Hair follicular keratinocyte (primary cell): Measurements from ENCODE around the gene NAAA. TPM values are rescaled to one million over a fixed set of nuclear protein-coding genes. Genes with fewer than 3 reads are reported as not detected.

ENCODE experiments used
- total RNA-seq: library from RNA; depleted of rRNA; stranded (reverse); fragments of >200 nt; gene quantifications from 2 replicates; pipeline ENCODE4 v1.2.3, GENCODE V29; 2015

NAAA gene
- 20.7 and 26.5 TPM in 2 replicates for total RNA-seq

GRCh38 chr4:75940692-75941253 is at the start of gene NAAA:
Gene NAAA (minus strand): TSS chr4:75941013. CDS start chr4:75940949, 64 bp downstream.

GRCh38 chr4:75902352-75902751 is 38.5 kb downstream of the NAAA start, which contains the start of gene PPEF2:
Gene PPEF2 (minus strand): TSS chr4:75902452. CDS start chr4:75896325, 6,127 bp downstream.

Other genes starting within 250 kb of the NAAA start
- gene USO1, start 216.4 kb downstream of the NAAA start, total RNA-seq = 71.0 and 75.2 TPM in 2 replicates
- not detected in 2 replicates for gene PPEF2, start 38.6 kb downstream of the NAAA start, total RNA-seq
- gene SDAD1, start 49.9 kb upstream of the NAAA start, total RNA-seq = 29.8 and 34.7 TPM in 2 replicates
- gene CXCL9, start 66.5 kb upstream of the NAAA start, total RNA-seq = not detected in 2 replicates
- gene CXCL10, start 82.5 kb upstream of the NAAA start, total RNA-seq = 0.30 and 1.6 TPM in 2 replicates
- gene CXCL11, start 95.1 kb upstream of the NAAA start, total RNA-seq = 0.15 and 1.2 TPM in 2 replicates
- 0.31 and 0.49 TPM in 2 replicates for gene ART3, start 133.7 kb upstream of the NAAA start, total RNA-seq
- gene NUP54, start 207.4 kb upstream of the NAAA start, total RNA-seq = 38.4 and 58.9 TPM in 2 replicates